Omental fat pad (tissue), 4 donors: Measurements from ENCODE around the gene SLC22A7. TPM values are rescaled to one million over a fixed set of nuclear protein-coding genes. Genes with fewer than 3 reads are reported as not detected.

Experiments
- ATAC-seq: fragments of 150-250 bp; one replicate; pipeline ENCODE4 v1.9.1; 2016; ENCODE audit warnings: mild to moderate bottlenecking, moderate library complexity; ENCODE audit not compliant: low FRiP score
- DNase-seq: peaks from one replicate; pipeline ENCODE4 v3.0.0-alpha.2; 2019; ENCODE audit warnings: low spot score
- total RNA-seq, 4 donors: library from RNA; depleted of rRNA; stranded (reverse); fragments of >200 nt; gene quantifications; one replicate each; pipeline ENCODE4 v1.1.0, GENCODE V29; 2016
- TF ChIP-seq, protein P1 (sequence below), 3 donors: fragments of 450-650 bp; IDR thresholded peaks; one replicate each; pipeline ENCODE4 v1.5.1; 2016 to 2017; ENCODE audit warnings: antibody characterized with exemption in 3 of 3, mild to moderate bottlenecking in 3 of 3, moderate library complexity in 2 of 3

Gene SLC22A7
- total RNA-seq, 4 donors from 2014 or later, result not detected

DNA sequence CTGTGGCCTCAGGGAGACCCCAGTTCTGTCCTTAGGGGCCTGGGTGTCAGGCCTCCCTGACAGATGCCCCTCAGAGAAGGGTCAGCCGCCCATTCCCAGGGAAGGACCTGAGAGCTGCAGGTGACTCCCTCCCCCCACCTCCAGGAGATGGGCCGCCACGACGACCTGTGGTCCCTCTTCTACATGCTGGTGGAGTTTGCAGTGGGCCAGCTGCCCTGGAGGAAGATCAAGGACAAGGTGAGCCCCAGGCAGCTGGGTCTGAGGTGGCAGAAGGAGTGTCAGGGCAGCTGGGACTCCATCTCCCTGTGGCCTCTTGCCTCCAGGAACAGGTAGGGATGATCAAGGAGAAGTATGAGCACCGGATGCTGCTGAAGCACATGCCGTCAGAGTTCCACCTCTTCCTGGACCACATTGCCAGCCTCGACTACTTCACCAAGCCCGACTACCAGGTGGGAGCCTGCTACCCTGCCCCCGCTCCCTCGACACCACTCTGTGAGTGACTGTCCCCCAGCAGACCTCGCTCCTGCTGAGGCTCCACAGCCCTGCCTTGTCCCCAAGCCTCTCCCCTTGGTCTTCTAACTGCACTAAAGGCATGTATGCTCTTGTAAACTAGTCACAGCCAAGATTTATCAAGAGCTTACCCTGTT is 42.5 kb upstream of the SLC22A7 start:
- ATAC-seq, result no peak
- TF ChIP-seq, protein P1, sequence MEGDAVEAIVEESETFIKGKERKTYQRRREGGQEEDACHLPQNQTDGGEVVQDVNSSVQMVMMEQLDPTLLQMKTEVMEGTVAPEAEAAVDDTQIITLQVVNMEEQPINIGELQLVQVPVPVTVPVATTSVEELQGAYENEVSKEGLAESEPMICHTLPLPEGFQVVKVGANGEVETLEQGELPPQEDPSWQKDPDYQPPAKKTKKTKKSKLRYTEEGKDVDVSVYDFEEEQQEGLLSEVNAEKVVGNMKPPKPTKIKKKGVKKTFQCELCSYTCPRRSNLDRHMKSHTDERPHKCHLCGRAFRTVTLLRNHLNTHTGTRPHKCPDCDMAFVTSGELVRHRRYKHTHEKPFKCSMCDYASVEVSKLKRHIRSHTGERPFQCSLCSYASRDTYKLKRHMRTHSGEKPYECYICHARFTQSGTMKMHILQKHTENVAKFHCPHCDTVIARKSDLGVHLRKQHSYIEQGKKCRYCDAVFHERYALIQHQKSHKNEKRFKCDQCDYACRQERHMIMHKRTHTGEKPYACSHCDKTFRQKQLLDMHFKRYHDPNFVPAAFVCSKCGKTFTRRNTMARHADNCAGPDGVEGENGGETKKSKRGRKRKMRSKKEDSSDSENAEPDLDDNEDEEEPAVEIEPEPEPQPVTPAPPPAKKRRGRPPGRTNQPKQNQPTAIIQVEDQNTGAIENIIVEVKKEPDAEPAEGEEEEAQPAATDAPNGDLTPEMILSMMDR (IDR thresholded peaks at IDR 0.05), result no peak

GRCh38 chr6:43256670-43257366 is 41.2 kb upstream of the SLC22A7 start:
- DNase-seq, result no peak
- ATAC-seq, result no peak
- TF ChIP-seq, protein P1 (IDR thresholded peaks at IDR 0.05), result no peak

More for the DNA sequence above, 42.5 kb upstream of the SLC22A7 start:
- DNase-seq, result no peak

DNA sequence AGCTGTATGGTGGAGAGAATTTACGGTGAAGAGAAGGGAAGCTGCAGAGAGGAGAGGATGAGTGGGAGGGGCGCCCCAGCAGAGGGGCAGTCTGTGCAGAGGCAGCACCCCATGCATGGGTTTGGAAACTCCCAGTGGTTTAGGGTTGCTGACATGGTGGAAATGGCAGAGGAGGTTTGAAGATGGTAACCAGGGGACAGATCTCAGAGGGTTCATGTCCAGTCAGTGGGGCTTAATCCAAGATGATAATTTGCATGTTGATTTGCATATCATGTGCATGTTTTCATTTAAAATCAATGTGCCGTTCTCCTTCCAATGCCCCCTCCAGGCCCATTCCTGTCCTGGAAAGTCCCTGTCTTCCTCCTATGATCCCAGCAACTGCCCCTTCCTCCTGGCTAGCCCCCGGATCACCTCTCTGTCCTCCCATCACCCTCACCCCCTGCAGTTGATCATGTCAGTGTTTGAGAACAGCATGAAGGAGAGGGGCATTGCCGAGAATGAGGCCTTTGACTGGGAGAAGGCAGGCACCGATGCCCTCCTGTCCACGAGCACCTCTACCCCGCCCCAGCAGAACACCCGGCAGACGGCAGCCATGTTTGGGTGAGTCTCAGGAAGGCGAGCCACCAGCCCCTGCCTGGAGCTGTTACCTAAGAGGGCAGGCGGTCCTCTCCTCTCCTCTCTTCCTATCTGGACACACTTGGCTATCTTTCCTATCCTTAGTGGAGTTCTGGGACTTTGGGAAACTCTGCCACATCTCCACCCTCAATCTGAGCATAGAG is 40.5 kb upstream of the SLC22A7 start:
- TF ChIP-seq, protein P1 (IDR thresholded peaks at IDR 0.05), result no peak
- ATAC-seq (no peak), DNase-seq (no peak)

GRCh38 chr6:43258180-43258579 is 39.9 kb upstream of the SLC22A7 start:
- TF ChIP-seq, protein P1 (IDR thresholded peaks at IDR 0.05), result no peak
- no peak for DNase-seq
- ATAC-seq, result no peak

- DNase-seq, result no peak
- no peak for ATAC-seq
- TF ChIP-seq, protein P1 (IDR thresholded peaks at IDR 0.05), result no peak
Observed at GRCh38 chr6:43258807-43259686, 39.0 kb upstream of the SLC22A7 start.

- TF ChIP-seq, protein P1 (IDR thresholded peaks at IDR 0.05), result no peak
- DNase-seq (no peak), ATAC-seq (no peak)
Observed at GRCh38 chr6:43260791-43261190, 37.3 kb upstream of the SLC22A7 start.
